SU-DHL-6 (cell line): Measurements from ENCODE around the gene ZBTB8OS.

Experiments
- H2AFZ ChIP-seq: fragments of 200-600 bp; sonication (generic); 2 replicates; pipeline ENCODE4 v1.6.1; 2014; ENCODE audit warnings: low read depth, mild to moderate bottlenecking, moderate library complexity, mixed read lengths, antibody characterized with exemption, low read length; ENCODE audit not compliant: severe bottlenecking
- H3F3A ChIP-seq: fragments of 200-600 bp; shearing (Covaris generic); 2 replicates; pipeline ENCODE4 v1.6.0; 2016; ENCODE audit warnings: antibody characterized with exemption, mild to moderate bottlenecking; ENCODE audit not compliant: insufficient read depth
- H3K27ac ChIP-seq: fragments of 200-600 bp; sonication (generic); 2 replicates; pipeline ENCODE4 v1.5.1; 2016; ENCODE audit warnings: low read depth, mild to moderate bottlenecking, low read length, moderate library complexity, mixed read lengths
- H3K27me3 ChIP-seq: fragments of 200-600 bp; sonication (generic), shearing (Covaris generic); 2 replicates; pipeline ENCODE4 v1.6.0; 2014; ENCODE audit warnings: mild to moderate bottlenecking, low read length
- H3K36me3 ChIP-seq: fragments of 200-600 bp; sonication (generic); 2 replicates; pipeline ENCODE4 v1.6.1; 2014; ENCODE audit warnings: mild to moderate bottlenecking, low read length, mixed read lengths
- H3K4me2 ChIP-seq: fragments of 300-600, 200-600 bp; shearing (Covaris generic), sonication (generic); 2 replicates; pipeline ENCODE4 v1.6.0; 2014; ENCODE audit warnings: low read length, low read depth, mild to moderate bottlenecking; ENCODE audit not compliant: poor library complexity, severe bottlenecking
- H3K4me3 ChIP-seq: fragments of 200-600 bp; sonication (generic); 2 replicates; pipeline ENCODE4 v1.5.1; 2014; ENCODE audit warnings: antibody characterized with exemption, low read length, mild to moderate bottlenecking, mixed read lengths; ENCODE audit not compliant: insufficient read depth, poor library complexity, severe bottlenecking
- H3K79me2 ChIP-seq: fragments of 200-600 bp; sonication (generic); 2 replicates; pipeline ENCODE4 v1.6.1; 2014; ENCODE audit warnings: mild to moderate bottlenecking, low read length, moderate library complexity; ENCODE audit not compliant: insufficient read depth
- H3K9ac ChIP-seq: fragments of 200-600 bp; sonication (generic); 2 replicates; pipeline ENCODE4 v1.7.0; 2014; ENCODE audit warnings: mild to moderate bottlenecking, low read length
- H3K9me2 ChIP-seq: fragments of 200-600 bp; sonication (generic); replicated peaks from 2 replicates; pipeline ENCODE4 v1.6.1; 2014; ENCODE audit warnings: low read length; ENCODE audit not compliant: insufficient read depth
- H3K9me3 ChIP-seq: fragments of 200-600 bp; sonication (generic); 2 replicates; pipeline ENCODE4 v1.6.1; 2014; ENCODE audit warnings: low read length, mixed read lengths; ENCODE audit not compliant: insufficient read depth
- H4K20me1 ChIP-seq: fragments of 200-600 bp; sonication (generic); 2 replicates; pipeline ENCODE4 v1.6.1; 2014; ENCODE audit warnings: low read depth, mild to moderate bottlenecking, antibody characterized with exemption, low read length, moderate library complexity, mixed read lengths
- EZH2phosphoT487 ChIP-seq: fragments of 200-600 bp; sonication (generic), shearing (Covaris generic); conservative IDR thresholded peaks from 2 replicates; pipeline ENCODE4 v1.6.1; 2018; ENCODE audit warnings: mild to moderate bottlenecking, antibody characterized with exemption, low read length, moderate library complexity, mixed read lengths
- TF ChIP-seq, protein P1 (sequence below): fragments of 200-600 bp; sonication (generic); IDR thresholded peaks from one replicate; pipeline ENCODE4 v1.5.1; 2017; ENCODE audit warnings: antibody characterized with exemption, mild to moderate bottlenecking, low read length, moderate library complexity; ENCODE audit not compliant: insufficient read depth, poor library complexity, severe bottlenecking

The ZBTB8OS gene

DNA sequence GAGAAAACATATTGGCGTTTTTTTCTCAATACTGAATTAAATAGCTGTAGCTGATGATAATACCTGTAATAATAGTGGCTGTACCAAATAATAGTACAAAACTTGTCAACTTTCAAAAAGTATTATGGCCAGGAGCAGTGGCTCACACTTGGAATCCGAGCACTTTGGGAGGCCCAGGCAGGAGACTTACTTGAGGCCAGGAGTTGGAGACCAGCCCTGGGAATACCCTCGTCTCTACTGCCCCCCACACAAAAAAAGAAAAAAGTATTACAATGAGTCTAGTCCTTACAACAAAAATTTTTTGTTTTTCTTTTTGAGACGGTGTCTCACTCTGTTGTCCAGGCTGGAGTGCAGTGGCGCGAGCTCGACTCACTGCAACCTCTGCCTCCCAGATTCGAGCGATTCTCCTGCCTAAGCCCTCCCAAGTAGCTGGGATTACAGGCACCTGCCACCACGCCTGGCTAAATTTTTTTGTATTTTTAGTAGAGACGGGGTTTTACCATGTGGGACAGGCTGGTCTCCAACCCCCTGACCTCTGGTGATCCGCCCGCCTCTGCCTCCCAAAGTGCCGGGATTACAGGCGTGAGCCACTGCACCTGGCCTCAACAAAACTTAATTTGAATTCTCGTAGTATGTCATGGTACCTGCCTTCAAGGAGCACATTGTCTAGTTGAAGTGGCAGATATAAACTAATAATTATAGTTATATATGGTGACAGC lies 2.1 kb upstream of the ZBTB8OS start:
- H3K79me2 ChIP-seq, result peaks cover 85% of the 10 kb centered on the region
- peak overlapping the region; percentile 99 for H3K4me2 ChIP-seq
- H3K9ac ChIP-seq, result peak overlapping the region; percentile 88
- H3K27me3 ChIP-seq, result no peaks in the 10 kb centered on the region
- no peaks in the 10 kb centered on the region for H3K9me2 ChIP-seq
- peaks cover 30% of the 10 kb centered on the region for H3F3A ChIP-seq
- peaks cover 46% of the 10 kb centered on the region for H3K36me3 ChIP-seq
- no peak overlapping the region for H2AFZ ChIP-seq
- H3K9me3 ChIP-seq, result no peaks in the 10 kb centered on the region
- peak overlapping the region; percentile 84 for H3K27ac ChIP-seq
- peak overlapping the region; percentile 73 for H3K4me3 ChIP-seq
- no peak for TF ChIP-seq EZH2phosphoT487
- TF ChIP-seq, protein P1, sequence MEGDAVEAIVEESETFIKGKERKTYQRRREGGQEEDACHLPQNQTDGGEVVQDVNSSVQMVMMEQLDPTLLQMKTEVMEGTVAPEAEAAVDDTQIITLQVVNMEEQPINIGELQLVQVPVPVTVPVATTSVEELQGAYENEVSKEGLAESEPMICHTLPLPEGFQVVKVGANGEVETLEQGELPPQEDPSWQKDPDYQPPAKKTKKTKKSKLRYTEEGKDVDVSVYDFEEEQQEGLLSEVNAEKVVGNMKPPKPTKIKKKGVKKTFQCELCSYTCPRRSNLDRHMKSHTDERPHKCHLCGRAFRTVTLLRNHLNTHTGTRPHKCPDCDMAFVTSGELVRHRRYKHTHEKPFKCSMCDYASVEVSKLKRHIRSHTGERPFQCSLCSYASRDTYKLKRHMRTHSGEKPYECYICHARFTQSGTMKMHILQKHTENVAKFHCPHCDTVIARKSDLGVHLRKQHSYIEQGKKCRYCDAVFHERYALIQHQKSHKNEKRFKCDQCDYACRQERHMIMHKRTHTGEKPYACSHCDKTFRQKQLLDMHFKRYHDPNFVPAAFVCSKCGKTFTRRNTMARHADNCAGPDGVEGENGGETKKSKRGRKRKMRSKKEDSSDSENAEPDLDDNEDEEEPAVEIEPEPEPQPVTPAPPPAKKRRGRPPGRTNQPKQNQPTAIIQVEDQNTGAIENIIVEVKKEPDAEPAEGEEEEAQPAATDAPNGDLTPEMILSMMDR, result no peak
- peaks cover 11% of the 10 kb centered on the region for H4K20me1 ChIP-seq

DNA sequence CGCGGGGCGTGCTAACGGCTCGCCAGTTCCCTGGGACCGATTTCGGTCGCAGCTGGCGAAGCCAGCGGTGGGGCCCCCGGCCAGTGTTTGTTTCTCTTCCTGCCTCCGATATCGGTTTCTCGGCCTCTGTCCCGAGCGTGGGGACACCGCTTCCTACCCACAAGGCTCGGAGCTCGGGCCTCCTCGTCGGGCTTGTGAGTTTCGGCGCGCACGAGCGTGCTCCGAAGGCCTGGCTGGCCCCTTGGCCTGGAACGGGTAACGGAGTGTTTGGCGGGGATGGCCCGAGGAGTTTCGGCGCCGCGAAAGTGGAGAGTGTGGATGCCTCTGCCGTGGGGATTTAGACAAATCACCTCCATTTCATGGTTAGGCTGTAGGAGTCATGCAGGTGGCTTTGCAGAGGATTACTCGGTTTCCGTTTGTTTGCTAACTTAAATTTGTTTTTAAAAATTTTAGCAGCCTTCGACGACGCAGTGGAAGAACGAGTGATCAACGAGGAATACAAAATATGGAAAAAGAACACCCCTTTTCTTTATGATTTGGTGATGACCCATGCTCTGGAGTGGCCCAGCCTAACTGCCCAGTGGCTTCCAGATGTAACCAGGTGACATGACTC lies 1.2 kb upstream of the ZBTB8OS start:
- H3K79me2 ChIP-seq, result peaks cover 85% of the 10 kb centered on the region
- peaks cover 38% of the 10 kb centered on the region for H3K36me3 ChIP-seq
- peak overlapping the region; percentile 84 for H3K27ac ChIP-seq
- no peak for TF ChIP-seq EZH2phosphoT487
- TF ChIP-seq, protein P1, result no peak
- no peak overlapping the region for H2AFZ ChIP-seq
- peak overlapping the region; percentile 73 for H3K4me3 ChIP-seq
- H3K9me2 ChIP-seq, result no peaks in the 10 kb centered on the region
- peaks cover 30% of the 10 kb centered on the region for H3F3A ChIP-seq
- peak overlapping the region; percentile 99 for H3K4me2 ChIP-seq
- H4K20me1 ChIP-seq, result peaks cover 11% of the 10 kb centered on the region
- peak overlapping the region; percentile 88 for H3K9ac ChIP-seq
- no peaks in the 10 kb centered on the region for H3K9me3 ChIP-seq
- H3K27me3 ChIP-seq, result no peaks in the 10 kb centered on the region

DNA sequence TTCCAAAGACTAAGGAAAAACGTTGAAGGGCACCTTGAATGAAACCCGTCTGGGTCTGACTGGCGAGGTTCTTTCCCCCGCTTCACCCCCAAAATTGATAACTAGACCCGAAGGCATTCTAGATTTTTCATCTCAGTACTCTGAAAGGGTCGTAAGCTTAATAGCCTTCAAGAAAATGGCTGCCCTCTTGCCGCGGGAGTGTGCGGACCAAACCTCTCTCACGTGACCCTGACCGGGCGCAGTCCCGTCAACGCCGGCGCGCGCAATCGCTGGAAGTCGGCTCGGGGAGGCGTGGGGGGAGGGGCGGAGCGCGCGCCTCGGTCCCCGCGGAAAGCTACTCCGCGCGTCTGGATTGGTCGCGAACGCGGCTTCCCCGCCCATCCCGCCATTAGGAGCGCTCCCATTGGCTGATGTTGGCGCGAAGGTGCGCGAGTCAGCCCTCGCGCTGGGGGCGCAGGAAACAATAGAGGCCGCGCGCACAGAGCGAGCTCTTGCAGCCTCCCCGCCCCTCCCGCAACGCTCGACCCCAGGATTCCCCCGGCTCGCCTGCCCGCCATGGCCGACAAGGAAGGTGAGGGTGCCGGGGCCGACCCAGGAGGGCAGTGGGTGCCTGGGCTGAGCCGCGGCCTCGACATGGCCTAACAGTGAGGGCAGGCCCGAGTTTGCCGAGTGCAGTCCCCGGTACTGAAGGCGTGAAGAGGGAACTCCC lies 556 bp upstream of the ZBTB8OS start, which contains the start of gene RBBP4:
Gene RBBP4, plus strand, starts transcription at position 457 of the 709 bp plus-strand sequence. Its CDS starts 99 bp downstream, at position 556.
- H3K27me3 ChIP-seq, result no peaks in the 10 kb centered on the region
- H3K9me2 ChIP-seq, result no peaks in the 10 kb centered on the region
- TF ChIP-seq EZH2phosphoT487, result no peak
- TF ChIP-seq, protein P1, result no peak
- H3K9ac ChIP-seq, result peak within 1 kb of the TSS; percentile 88
- H3F3A ChIP-seq, result peaks cover 32% of the 10 kb centered on the region
- H2AFZ ChIP-seq, result no peak within 1 kb of the TSS
- H3K4me2 ChIP-seq, result peak within 1 kb of the TSS; percentile 99
- H4K20me1 ChIP-seq, result peaks cover 11% of the 10 kb centered on the region
- peaks cover 85% of the 10 kb centered on the region for H3K79me2 ChIP-seq
- peak within 1 kb of the TSS; percentile 97 for H3K27ac ChIP-seq
- H3K36me3 ChIP-seq, result peaks cover 37% of the 10 kb centered on the region
- H3K9me3 ChIP-seq, result no peaks in the 10 kb centered on the region
- H3K4me3 ChIP-seq, result peak within 1 kb of the TSS; percentile 73
